GM21360 (cell line): Measurements from ENCODE around the gene TBC1D19.

Source experiments
- ATAC-seq: cut with Tn5 transposase; IDR thresholded peaks from one replicate; pipeline ENCODE4 v1.9.1; 2021; ENCODE audit warnings: mild to moderate bottlenecking, moderate library complexity; ENCODE audit not compliant: unreplicated experiment

The TBC1D19 gene

GRCh38 chr4:26729027-26729426 is 145.1 kb downstream of the TBC1D19 start:
- ATAC-seq = no peak

- ATAC-seq = no peak
These were observed 145.7 kb downstream of the TBC1D19 start for GRCh38 chr4:26729547-26729946.

- peak; percentile 95 for ATAC-seq
These were observed 147.6 kb downstream of the TBC1D19 start for GRCh38 chr4:26731351-26732035.

DNA sequence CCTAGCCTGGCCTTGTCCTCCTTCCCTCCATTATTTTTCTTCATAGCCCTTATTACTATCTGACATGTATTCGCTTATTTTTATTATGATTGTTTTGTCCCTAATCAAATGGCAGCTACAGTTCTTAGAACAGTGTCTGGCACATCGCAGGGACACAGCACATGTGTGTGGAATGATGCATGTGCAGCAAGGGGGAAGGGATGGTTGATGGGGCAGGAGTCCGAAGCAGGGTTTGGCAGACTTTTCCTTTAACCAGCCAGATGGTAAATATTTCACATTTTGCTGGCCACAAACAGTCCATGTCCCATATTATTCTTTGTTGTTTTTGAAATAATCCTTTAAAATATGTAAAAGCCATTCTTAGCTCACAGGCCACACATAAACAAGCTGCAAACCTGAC is 148.5 kb downstream of the TBC1D19 start:
- no peak for ATAC-seq

DNA sequence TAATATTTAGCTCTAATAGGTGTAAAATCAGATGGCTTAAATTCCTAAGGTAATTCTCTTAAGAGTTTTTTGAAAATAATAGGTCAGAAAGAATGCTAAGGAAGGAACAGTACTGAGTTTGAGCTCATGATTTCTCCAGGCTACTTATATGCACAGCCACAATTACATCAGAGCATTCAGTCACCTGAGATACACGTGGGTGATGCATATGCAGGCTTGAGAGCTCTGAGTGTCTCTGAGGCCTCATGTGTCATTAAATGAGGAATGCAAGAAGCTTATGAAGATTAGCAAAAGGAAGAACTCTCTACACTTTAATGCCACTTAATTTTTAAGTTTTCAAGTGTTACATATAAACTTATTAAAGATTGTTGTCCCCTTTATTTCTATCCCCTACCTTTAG is 152.7 kb downstream of the TBC1D19 start:
- no peak for ATAC-seq

- no peak for ATAC-seq
These were observed 153.5 kb downstream of the TBC1D19 start for GRCh38 chr4:26737385-26737784.

- ATAC-seq = no peak
These were observed 157.6 kb downstream of the TBC1D19 start for GRCh38 chr4:26741491-26741871.

- ATAC-seq = peak; percentile 99
These were observed 162.9 kb downstream of the TBC1D19 start for GRCh38 chr4:26746802-26747213.

DNA sequence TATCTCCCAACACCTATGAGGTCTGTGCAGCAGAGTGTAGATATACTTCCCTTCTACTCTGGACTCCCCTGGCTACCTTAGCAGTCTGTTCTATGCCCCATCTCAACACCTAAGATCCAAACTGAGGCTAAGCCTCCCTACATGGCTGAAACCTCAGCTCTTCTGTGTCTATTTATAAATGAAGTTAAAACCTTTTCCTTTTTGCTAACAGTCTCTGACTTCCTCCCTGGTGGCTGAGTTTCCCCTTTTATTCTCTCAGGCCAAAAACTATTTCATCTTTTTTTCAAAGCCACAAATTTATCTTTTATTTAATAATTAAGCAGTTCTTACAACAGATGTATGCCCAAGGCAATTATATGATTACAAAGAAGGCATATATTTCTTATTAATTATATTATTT is 164.9 kb downstream of the TBC1D19 start:
- no peak for ATAC-seq

DNA sequence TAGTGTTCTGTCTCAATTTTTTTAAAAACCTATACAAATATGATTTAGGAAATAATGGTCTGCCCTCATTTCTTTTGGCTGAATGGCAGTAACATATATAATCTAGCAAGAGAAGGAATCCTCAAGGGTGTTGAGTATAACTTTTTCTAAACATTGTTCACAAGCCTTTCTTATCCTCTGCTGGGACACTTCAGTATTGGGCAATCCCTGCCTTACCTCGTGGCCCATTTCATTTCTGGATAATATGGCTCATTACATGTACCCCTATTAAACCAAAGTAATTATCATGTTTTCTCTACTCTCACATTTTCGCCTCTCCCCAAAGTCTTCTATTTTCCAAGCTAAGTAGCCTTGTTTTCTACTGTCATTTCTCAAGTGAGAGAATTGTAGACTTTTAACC is 166.0 kb downstream of the TBC1D19 start:
- no peak for ATAC-seq

DNA sequence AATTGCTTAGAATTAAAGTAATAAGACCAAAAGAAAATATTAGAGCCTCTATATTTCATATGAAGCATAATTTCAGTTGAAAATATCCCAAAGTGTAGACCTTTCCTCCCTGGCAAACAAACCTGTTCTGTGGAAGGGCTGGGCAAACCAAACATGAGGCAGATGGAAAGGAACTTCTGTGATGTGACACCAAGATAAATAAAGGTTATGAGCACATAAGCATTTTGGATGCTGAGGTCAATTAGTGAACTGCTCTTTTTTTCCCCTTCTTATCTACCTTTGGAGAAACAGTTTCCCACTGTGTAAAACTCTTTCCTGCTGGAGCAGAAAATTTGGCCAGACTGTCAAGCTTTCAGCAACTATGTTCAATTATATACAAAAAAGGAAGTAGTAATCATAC is 167.1 kb downstream of the TBC1D19 start:
- no peak for ATAC-seq

GRCh38 chr4:26751838-26752237 is 168.0 kb downstream of the TBC1D19 start:
- peak; percentile 95 for ATAC-seq

GRCh38 chr4:26753187-26753586 is 169.3 kb downstream of the TBC1D19 start:
- no peak for ATAC-seq

DNA sequence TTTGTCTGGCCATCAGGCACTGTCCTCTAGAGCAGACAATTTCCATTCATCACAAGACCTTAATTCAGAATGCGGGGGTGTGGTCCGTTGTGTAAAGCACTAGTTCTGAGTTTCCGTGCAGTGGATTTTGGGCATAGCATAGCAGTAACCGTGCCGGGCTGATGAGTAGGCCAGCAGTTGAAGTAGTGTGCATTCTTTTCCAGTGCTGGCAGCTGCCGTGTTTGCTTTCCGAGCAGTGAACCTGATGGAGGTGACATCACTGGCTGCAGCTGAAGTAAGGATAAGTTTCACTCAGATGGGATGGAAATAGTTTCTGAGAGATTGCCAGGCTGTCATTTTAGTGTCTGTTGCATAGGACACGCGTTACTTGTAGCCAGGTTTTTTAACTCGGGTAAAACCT is 169.7 kb downstream of the TBC1D19 start:
- no peak for ATAC-seq

GRCh38 chr4:26757751-26758150 is 173.9 kb downstream of the TBC1D19 start:
- ATAC-seq = no peak

GRCh38 chr4:26758899-26759298 is 175.0 kb downstream of the TBC1D19 start:
- ATAC-seq = no peak

DNA sequence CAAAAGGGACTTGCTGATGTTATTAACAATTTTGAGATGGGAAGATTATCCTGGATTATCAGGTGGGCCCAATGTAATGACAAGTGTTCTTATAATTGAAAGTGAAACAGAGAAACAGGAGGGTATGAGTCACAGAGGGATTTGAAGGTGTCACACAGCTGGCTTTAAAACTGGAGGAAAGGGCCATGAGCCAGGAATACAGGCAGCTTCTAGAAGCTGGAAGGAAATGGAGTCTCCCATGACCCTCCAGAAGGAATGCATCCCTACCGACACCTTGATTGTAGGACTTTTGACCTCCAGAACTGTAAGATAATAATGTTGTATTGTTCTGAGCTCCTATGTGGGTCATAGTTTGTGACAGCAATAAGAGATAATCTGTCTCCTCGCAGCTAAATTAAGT is 178.8 kb downstream of the TBC1D19 start:
- no peak for ATAC-seq

GRCh38 chr4:26763063-26763462 is 179.2 kb downstream of the TBC1D19 start:
- no peak for ATAC-seq

- no peak for ATAC-seq
These were observed 179.8 kb downstream of the TBC1D19 start for GRCh38 chr4:26763648-26764047.

GRCh38 chr4:26764231-26764630 is 180.3 kb downstream of the TBC1D19 start:
- no peak for ATAC-seq

GRCh38 chr4:26765515-26765914 is 181.6 kb downstream of the TBC1D19 start:
- no peak for ATAC-seq

DNA sequence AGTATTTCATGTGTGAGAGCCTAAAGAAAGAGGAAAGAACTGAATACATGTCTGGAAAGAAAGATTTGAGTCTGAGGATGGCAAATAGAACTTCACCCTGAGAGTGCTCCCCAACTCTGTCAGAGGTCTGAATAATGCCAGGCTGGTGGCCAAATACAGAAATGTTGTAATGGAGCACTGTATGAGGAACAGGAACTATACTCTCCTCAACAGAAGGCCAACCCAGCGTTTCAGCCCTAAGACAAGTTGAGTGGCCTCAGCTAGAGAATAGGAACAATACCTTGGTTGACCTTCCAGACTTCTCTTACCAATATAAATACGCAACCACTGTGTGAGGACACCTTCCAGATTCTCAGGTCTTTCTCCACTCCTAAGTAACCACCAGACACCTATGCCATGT is 182.3 kb downstream of the TBC1D19 start:
- ATAC-seq = no peak
